Neural cell (in vitro differentiated cells): ENCODE measurements around the gene TMEM121B. TPM values are rescaled to one million over a fixed set of nuclear protein-coding genes. Genes with fewer than 3 reads are reported as not detected.

ENCODE experiments used
- H2AFZ ChIP-seq: fragments of 200-600, 300-800 bp; sonication (generic), shearing (Covaris generic); 2 replicates; pipeline ENCODE4 v1.6.0; 2014; ENCODE audit warnings: low read depth, mild to moderate bottlenecking, antibody characterized with exemption, low read length, moderate library complexity
- H3F3A ChIP-seq: fragments of 200-600 bp; shearing (Covaris generic); 2 replicates; pipeline ENCODE4 v1.6.1; 2016; ENCODE audit warnings: mild to moderate bottlenecking, moderate library complexity, mixed read lengths, antibody characterized with exemption, low read length; ENCODE audit not compliant: insufficient read depth, poor library complexity, severe bottlenecking
- H3K27ac ChIP-seq: fragments of 200-600, 300-800 bp; sonication (generic), shearing (Covaris generic); 2 replicates; pipeline ENCODE4 v1.5.1; 2014; ENCODE audit warnings: mild to moderate bottlenecking, low read length, moderate library complexity
- H3K27me3 ChIP-seq: fragments of 300-800, 200-600 bp; sonication (generic), shearing (Covaris generic); 2 replicates; pipeline ENCODE4 v1.6.0; 2014; ENCODE audit warnings: mild to moderate bottlenecking, low read depth, low read length, moderate library complexity; ENCODE audit not compliant: insufficient read depth
- H3K36me3 ChIP-seq: fragments of 300-800, 200-600 bp; sonication (generic), shearing (Covaris generic); 2 replicates; pipeline ENCODE4 v1.5.1; 2014; ENCODE audit warnings: mild to moderate bottlenecking, antibody characterized with exemption, low read length, moderate library complexity; ENCODE audit not compliant: insufficient read depth
- H3K4me2 ChIP-seq: fragments of 300-800, 200-600 bp; sonication (generic), shearing (Covaris generic); 2 replicates; pipeline ENCODE4 v1.6.0; 2014; ENCODE audit warnings: mild to moderate bottlenecking, low read length
- H3K4me3 ChIP-seq: fragments of 300-800, 200-600 bp; sonication (generic), shearing (Covaris generic); 2 replicates; pipeline ENCODE4 v1.5.1; 2014; ENCODE audit warnings: mild to moderate bottlenecking, low read length, moderate library complexity
- H3K79me2 ChIP-seq: fragments of 200-600 bp; shearing (Covaris generic); replicated peaks from 2 replicates; pipeline ENCODE4 v1.6.0; 2014; ENCODE audit warnings: mild to moderate bottlenecking, low read length, moderate library complexity; ENCODE audit not compliant: insufficient read depth
- H3K9ac ChIP-seq: fragments of 300-800, 200-600 bp; sonication (generic), shearing (Covaris generic); 2 replicates; pipeline ENCODE4 v1.6.1; 2016; ENCODE audit warnings: mild to moderate bottlenecking, low read length, mixed read lengths
- H3K9me2 ChIP-seq: fragments of 200-600 bp; shearing (Covaris generic); 2 replicates; pipeline ENCODE4 v1.6.1; 2016; ENCODE audit warnings: mild to moderate bottlenecking, low read length, mixed read lengths; ENCODE audit not compliant: insufficient read depth
- H3K9me3 ChIP-seq: fragments of 200-600, 300-800 bp; sonication (generic), shearing (Covaris generic); 2 replicates; pipeline ENCODE4 v1.6.1; 2016; ENCODE audit warnings: mild to moderate bottlenecking, mixed run types, low read length, moderate library complexity, mixed read lengths
- H4K20me1 ChIP-seq: fragments of 200-600 bp; shearing (Covaris generic); 2 replicates; pipeline ENCODE4 v1.6.1; 2016; ENCODE audit warnings: mild to moderate bottlenecking, mixed run types; ENCODE audit not compliant: insufficient read depth
- CTCF ChIP-seq: fragments of 450-650 bp; IDR thresholded peaks from 2 replicates; pipeline ENCODE4 v1.5.1; 2014; ENCODE audit warnings: antibody characterized with exemption, mild to moderate bottlenecking, moderate library complexity; ENCODE audit not compliant: poor library complexity, severe bottlenecking
- EP300 ChIP-seq: fragments of 450-650 bp; conservative IDR thresholded peaks from 2 replicates; pipeline ENCODE4 v1.6.1; 2014; ENCODE audit warnings: antibody characterized with exemption, mild to moderate bottlenecking, moderate library complexity; ENCODE audit not compliant: poor library complexity, severe bottlenecking
- EZH2 ChIP-seq: fragments of 200-600, 300-800 bp; shearing (Covaris generic), sonication (generic); IDR thresholded peaks from 2 replicates; pipeline ENCODE4 v1.6.1; 2014; ENCODE audit warnings: antibody characterized with exemption, low read length, borderline replicate concordance, mild to moderate bottlenecking; ENCODE audit not compliant: insufficient read depth, poor library complexity, severe bottlenecking
- MXI1 ChIP-seq: fragments of 450-650 bp; conservative IDR thresholded peaks from 2 replicates; pipeline ENCODE4 v1.6.1; 2014; ENCODE audit warnings: antibody characterized with exemption, mild to moderate bottlenecking; ENCODE audit not compliant: poor library complexity, severe bottlenecking
- POLR2AphosphoS5 ChIP-seq: IDR thresholded peaks from 2 replicates; pipeline ENCODE4 v1.6.1; 2012
- RAD21 ChIP-seq: fragments of 450-650 bp; conservative IDR thresholded peaks from 2 replicates; pipeline ENCODE4 v1.6.1; 2014; ENCODE audit warnings: antibody characterized with exemption, mild to moderate bottlenecking, moderate library complexity
- REST ChIP-seq: IDR thresholded peaks from 2 replicates; pipeline ENCODE4 v1.6.1; 2012; ENCODE audit warnings: borderline replicate concordance
- SMC3 ChIP-seq: fragments of 450-650 bp; conservative IDR thresholded peaks from 2 replicates; pipeline ENCODE4 v1.6.1; 2014; ENCODE audit warnings: antibody characterized with exemption, mild to moderate bottlenecking, moderate library complexity; ENCODE audit not compliant: poor library complexity
- TAF1 ChIP-seq: IDR thresholded peaks from 2 replicates; pipeline ENCODE4 v1.6.1; 2012; ENCODE audit warnings: low read depth
- polyA plus RNA-seq: library from polyadenylated mRNA; depleted of rRNA; stranded (reverse); fragments of >200 nt; gene quantifications from 2 replicates; pipeline ENCODE4 v1.2.3, GENCODE V29; 2014

TMEM121B gene
- polyA plus RNA-seq, 1 donor from 2014 or later, result 15.8 TPM

GRCh38 chr22:17132112-17132511 lies 11.0 kb upstream of the TMEM121B start:
- no peak for TF ChIP-seq SMC3
- peak; percentile 24 for TF ChIP-seq CTCF
- Histone ChIP-seq H3K27ac (peak overlapping the region; percentile 61), H2AFZ (no peak overlapping the region), H3K27me3 (no peaks in the 10 kb centered on the region), H4K20me1 (no peaks in the 10 kb centered on the region), H3K4me3 (peak overlapping the region; percentile 42), H3K9me2 (no peaks in the 10 kb centered on the region), H3F3A (no peaks in the 10 kb centered on the region), H3K9me3 (no peaks in the 10 kb centered on the region), H3K79me2 (no peaks in the 10 kb centered on the region), H3K9ac (peak overlapping the region; percentile 21), H3K4me2 (peak overlapping the region; percentile 11), H3K36me3 (no peaks in the 10 kb centered on the region)

GRCh38 chr22:17131686-17132085 lies 10.5 kb upstream of the TMEM121B start:
- Histone ChIP-seq H3K4me3 (peak overlapping the region; percentile 42), H3K27ac (peak overlapping the region; percentile 61), H3K9me2 (no peaks in the 10 kb centered on the region), H2AFZ (no peak overlapping the region), H3K79me2 (no peaks in the 10 kb centered on the region), H3F3A (no peaks in the 10 kb centered on the region), H3K9me3 (no peaks in the 10 kb centered on the region), H4K20me1 (no peaks in the 10 kb centered on the region), H3K4me2 (peak overlapping the region; percentile 11), H3K9ac (peak overlapping the region; percentile 28), H3K36me3 (no peaks in the 10 kb centered on the region), H3K27me3 (no peaks in the 10 kb centered on the region)
- peak; percentile 57 for TF ChIP-seq EP300
- TF ChIP-seq RAD21, result peak; percentile 74
- TF ChIP-seq REST, result peak; percentile 19
- peak; percentile 54 for TF ChIP-seq POLR2AphosphoS5
- peak; percentile 79 for TF ChIP-seq CTCF
- TF ChIP-seq MXI1, result peak; percentile 61
- no peak for TF ChIP-seq EZH2
- TF ChIP-seq TAF1, result no peak
- peak; percentile 75 for TF ChIP-seq SMC3
